ENCODE data around the gene THRB.
A peak's percentile ranks its signal among the peaks of the same experiment; 100 is the strongest.

The THRB gene

DNA sequence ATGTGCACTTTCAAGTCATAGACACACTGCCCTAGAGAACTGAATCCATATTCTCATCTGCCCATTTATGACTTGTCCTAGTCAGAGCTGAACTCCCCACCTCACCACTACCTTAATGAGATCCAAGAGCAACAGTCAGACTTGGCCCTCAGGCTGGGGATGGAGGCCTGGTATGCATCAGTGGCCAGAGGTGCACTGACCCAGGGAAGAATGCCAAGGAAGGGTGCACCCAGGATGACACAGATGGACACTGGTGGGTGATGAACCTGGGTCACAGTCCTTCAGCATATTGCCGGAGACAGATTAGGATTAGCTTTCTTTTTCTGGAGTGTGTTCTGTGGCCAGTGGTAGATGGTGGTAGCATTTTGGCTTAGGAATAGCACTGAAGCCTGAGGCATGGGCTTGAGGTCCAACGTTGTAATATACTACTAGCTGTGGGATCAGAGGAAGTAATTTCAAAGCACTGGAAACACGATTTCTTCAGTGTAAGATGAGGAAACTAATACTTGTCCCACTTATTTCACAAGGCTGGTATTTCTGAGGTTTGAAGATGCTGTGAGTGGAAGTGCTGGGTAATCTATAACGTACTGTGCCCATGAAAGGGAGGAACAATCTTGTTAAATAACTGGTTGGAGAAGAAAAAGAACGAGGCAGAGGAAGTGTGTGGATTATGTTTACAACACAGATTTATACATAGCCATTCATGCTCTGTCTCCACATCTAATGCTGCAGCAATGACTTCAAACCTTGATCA is 265.0 kb downstream of the THRB start:
- DNase-seq (ENCODE audit: low read depth), result no peak
- no peak overlapping the region for H3K4me3 ChIP-seq (ENCODE audit: low read depth, low read length)
- TF ChIP-seq, protein P1, sequence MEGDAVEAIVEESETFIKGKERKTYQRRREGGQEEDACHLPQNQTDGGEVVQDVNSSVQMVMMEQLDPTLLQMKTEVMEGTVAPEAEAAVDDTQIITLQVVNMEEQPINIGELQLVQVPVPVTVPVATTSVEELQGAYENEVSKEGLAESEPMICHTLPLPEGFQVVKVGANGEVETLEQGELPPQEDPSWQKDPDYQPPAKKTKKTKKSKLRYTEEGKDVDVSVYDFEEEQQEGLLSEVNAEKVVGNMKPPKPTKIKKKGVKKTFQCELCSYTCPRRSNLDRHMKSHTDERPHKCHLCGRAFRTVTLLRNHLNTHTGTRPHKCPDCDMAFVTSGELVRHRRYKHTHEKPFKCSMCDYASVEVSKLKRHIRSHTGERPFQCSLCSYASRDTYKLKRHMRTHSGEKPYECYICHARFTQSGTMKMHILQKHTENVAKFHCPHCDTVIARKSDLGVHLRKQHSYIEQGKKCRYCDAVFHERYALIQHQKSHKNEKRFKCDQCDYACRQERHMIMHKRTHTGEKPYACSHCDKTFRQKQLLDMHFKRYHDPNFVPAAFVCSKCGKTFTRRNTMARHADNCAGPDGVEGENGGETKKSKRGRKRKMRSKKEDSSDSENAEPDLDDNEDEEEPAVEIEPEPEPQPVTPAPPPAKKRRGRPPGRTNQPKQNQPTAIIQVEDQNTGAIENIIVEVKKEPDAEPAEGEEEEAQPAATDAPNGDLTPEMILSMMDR (conservative IDR thresholded peaks at IDR 0.05; ENCODE audit: low read depth, low read length), result no peak

DNA sequence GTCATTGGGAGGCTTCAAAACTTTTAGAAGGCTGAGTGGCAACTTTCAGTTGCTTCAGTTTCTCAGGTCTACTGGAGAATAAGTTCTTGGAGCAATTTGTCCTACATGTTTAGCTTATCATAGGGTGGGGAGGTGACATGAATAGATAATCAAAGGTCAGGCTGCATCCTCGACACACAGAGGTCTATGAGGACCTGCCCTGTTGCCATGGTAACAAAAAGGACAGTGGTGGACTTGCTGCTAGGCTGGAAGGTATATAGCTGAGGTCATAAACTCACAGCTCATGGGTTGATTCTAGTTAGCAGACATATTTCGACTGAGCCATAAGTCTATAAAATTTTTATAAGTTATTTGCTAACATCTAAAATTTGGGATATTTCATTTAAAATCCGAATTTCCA is 267.0 kb downstream of the THRB start:
- TF ChIP-seq, protein P1 (conservative IDR thresholded peaks at IDR 0.05; ENCODE audit: low read depth, low read length), result no peak
- no peak overlapping the region for H3K4me3 ChIP-seq (ENCODE audit: low read depth, low read length)
- DNase-seq (ENCODE audit: low read depth), result no peak

DNA sequence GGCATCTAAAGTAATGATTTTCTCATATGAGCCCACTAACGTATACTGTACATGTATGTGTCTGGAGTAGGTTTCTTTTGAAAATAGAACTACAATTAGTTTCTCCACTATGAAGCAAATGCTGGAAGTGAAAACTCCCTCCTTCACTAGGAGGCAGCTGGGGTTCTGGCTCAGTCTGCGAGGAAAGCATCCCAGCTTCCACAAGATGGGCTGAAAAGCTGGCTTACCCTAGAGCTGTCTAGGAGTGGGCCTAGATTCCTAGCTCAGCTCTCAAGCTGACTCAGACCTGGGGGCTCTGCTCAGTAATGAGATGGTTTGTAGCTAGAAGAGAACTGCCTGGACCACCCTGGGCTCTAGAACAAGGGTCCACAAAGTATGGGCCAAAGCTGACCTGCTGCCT is 268.3 kb downstream of the THRB start:
- no peak overlapping the region for H3K4me3 ChIP-seq (ENCODE audit: low read depth, low read length)
- no peak for DNase-seq (ENCODE audit: low read depth)
- TF ChIP-seq, protein P1 (conservative IDR thresholded peaks at IDR 0.05; ENCODE audit: low read depth, low read length), result no peak

DNA sequence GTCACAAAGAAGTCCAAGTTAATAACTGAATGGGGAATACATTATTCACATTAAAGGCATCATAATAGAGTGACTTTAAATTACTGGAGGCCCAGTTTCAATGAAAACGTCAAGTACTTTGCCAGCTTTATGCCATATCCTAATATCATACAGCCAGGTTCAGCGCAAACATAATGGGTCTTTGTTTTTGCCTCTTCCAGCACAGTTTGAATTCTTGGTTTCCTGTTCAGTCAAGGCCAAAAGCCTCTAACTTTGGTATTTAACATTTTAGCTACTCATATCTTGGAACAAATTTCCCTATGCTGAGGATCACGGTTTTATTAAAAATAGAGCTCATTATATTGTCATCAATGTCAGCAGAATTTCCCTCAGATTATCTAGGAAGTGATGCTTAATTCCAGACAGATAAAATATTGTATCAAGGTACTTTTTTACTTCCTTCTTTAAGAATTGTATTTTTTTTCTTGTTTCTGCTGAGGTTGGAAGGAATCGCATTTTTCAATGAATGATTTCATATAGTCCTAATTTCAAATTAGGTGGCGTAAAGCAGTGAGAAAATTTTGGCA is 269.2 kb downstream of the THRB start:
- DNase-seq (ENCODE audit: low read depth), result peak; percentile 9
- TF ChIP-seq, protein P1 (conservative IDR thresholded peaks at IDR 0.05; ENCODE audit: low read depth, low read length), result no peak
- H3K4me3 ChIP-seq (ENCODE audit: low read depth, low read length), result no peak overlapping the region

DNA sequence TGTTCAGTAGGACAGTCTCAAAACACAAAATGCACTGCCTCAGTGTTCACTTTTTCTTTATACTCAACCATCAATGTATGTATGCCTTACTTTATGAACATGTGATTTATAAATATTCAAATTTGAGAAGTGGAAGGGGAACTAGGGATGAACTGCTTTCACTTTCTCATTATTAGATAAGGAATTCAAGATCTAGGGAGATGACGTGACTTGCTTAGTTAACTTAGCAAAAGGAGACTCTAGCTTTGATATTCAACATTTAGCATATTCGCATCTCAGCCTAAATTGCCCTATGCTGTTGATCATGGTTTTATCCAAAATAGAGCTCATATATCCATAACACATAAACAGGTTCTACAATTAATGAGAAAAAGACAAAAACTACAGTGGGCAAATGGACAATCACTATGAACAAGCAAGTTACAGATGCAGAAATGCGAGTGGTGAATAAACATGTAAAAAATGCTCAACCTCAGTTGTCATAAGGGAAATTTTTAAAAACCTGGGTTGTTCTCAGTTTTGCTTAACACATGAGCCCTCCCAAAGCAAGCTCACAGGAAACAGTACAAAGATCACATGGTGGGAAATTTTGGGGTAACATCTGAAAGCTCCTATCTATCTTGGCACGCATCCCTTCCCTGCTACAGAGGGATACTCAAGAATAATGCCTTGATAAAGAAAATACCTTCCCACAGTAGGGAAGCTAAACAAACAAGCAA is 269.8 kb downstream of the THRB start:
- TF ChIP-seq, protein P1 (conservative IDR thresholded peaks at IDR 0.05; ENCODE audit: low read depth, low read length), result no peak
- no peak for DNase-seq (ENCODE audit: low read depth)
- no peak overlapping the region for H3K4me3 ChIP-seq (ENCODE audit: low read depth, low read length)

DNA sequence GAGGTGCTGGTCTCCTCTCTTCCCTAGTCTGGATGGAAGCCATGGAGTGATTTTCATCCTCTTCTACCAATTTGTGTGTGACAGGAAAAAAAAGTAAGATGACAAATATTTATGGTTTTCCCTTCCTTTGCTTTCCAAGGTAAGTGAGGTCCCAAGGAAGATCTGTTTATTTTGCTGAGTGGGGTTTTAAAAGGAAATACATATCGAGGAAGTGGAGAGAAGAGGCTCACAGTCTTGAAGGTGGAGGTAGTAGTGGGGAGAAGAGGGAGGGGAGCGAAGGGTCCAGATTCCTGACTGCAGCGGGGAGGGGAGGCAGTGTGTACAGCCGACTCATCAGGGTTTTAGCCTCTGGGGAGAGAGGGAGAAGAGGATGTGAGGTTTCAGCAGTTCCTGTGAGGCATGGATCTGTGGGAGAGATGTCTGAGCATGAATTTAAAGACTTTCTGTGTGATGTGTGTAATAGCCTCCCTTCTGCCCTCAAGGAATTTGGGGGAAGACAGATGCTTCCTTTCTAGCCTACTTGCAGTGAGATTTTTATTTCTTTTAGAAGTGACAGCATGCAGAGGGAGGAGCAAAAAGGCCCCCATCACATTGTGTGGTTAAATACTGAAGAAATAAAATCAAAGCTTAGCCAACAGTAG is 272.4 kb downstream of the THRB start:
- DNase-seq (ENCODE audit: low read depth), result no peak
- TF ChIP-seq, protein P1 (conservative IDR thresholded peaks at IDR 0.05; ENCODE audit: low read depth, low read length), result no peak
- H3K4me3 ChIP-seq (ENCODE audit: low read depth, low read length), result no peak overlapping the region
